Fibroblast of upper back skin (primary cell): ENCODE results near the gene EXD3.
"Not testable (repeated sequence)": the region's sequence is repeated elsewhere in the genome, so short reads cannot be mapped to it uniquely, and the experiment has no call there.

Experiments
- DNase-seq: peaks from one replicate; pipeline ENCODE4 v3.0.0-alpha.2; 2013

EXD3 gene

GRCh38 chr9:137354845-137355760 lies 67.9 kb downstream of the EXD3 start:
- DNase-seq, result no peak

GRCh38 chr9:137354153-137354844 lies 68.7 kb downstream of the EXD3 start:
- DNase-seq, result no peak

- no peak for DNase-seq
Measured at GRCh38 chr9:137353223-137354152, 69.5 kb downstream of the EXD3 start.

GRCh38 chr9:137352511-137353222 lies 70.3 kb downstream of the EXD3 start:
- no peak for DNase-seq

GRCh38 chr9:137351781-137352501 lies 71.0 kb downstream of the EXD3 start:
- DNase-seq, result no peak

- no peak for DNase-seq
Measured at GRCh38 chr9:137350696-137351584, 72.0 kb downstream of the EXD3 start.

- no peak for DNase-seq
Measured at GRCh38 chr9:137349471-137350033, 73.4 kb downstream of the EXD3 start.

GRCh38 chr9:137348769-137349470 lies 74.0 kb downstream of the EXD3 start:
- DNase-seq, result no peak

GRCh38 chr9:137347928-137348327 lies 75.0 kb downstream of the EXD3 start:
- no peak for DNase-seq

- DNase-seq, result no peak
Measured at GRCh38 chr9:137342482-137342881, 80.5 kb downstream of the EXD3 start.

- DNase-seq, result no peak
Measured at GRCh38 chr9:137341227-137341626, 81.7 kb downstream of the EXD3 start.

GRCh38 chr9:137339908-137340462 lies 83.0 kb downstream of the EXD3 start:
- not testable (repeated sequence) for DNase-seq

GRCh38 chr9:137339045-137339907 lies 83.7 kb downstream of the EXD3 start:
- DNase-seq, result peak; percentile 24

- DNase-seq, result no peak
Measured at GRCh38 chr9:137336735-137337134, 86.2 kb downstream of the EXD3 start.

- DNase-seq, result no peak
Measured at GRCh38 chr9:137333016-137333671, 89.8 kb downstream of the EXD3 start.

- no peak for DNase-seq
Measured at GRCh38 chr9:137331929-137332328, 91.0 kb downstream of the EXD3 start.

GRCh38 chr9:137330689-137331088 lies 92.3 kb downstream of the EXD3 start:
- no peak for DNase-seq

- not testable (repeated sequence) for DNase-seq
Measured at GRCh38 chr9:137329590-137329989, 93.4 kb downstream of the EXD3 start.
